NCI-H2227 treated with DMSO at 0.1 percent for 48 hours (cell line): ENCODE data around the gene PLCD3.

Experiments
- DNase-seq: peaks from one replicate; lab custom pipeline; 2025; lab: John Stamatoyannopoulos, UW

Gene PLCD3

GRCh38 chr17:45103269-45103795 is 29.0 kb downstream of the PLCD3 start:
- no peak for DNase-seq

DNA sequence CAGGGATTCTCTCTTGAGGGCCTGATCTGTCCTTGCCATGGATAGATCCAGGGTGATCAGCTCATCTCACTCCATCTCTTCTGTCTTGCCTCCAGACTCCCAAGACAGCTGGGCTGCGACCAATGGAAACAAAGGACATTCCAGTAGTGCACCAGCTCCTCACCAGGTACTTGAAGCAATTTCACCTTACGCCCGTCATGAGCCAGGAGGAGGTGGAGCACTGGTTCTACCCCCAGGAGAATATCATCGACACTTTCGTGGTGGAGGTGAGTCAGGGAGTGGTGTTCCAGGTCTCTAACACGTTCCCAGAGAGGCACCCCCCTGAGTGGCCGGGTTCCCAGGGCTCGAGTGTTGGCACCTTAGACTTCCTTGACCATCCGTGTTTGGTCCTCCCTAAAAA is 29.5 kb downstream of the PLCD3 start:
- DNase-seq = no peak

- no peak for DNase-seq
Measured at GRCh38 chr17:45101883-45102811, 30.2 kb downstream of the PLCD3 start.

DNA sequence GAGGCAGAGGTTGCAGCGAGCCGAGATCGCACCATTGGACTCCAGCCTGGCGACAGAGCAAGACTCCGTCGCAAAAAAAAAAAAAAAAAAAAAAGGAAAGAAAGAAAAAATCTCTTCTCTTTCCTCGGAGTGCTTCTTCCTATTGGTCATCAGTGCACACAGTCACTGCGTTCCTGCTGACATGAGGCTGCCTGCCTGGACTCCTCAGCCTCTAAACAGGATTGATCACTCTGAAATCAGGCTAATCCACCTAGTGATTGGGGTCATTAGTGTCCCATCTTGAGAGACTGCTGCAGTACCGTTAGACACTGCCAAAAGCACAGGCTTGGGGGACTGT is 30.8 kb downstream of the PLCD3 start:
- DNase-seq = no peak

GRCh38 chr17:45098869-45099616 is 33.3 kb downstream of the PLCD3 start:
- DNase-seq = peak; percentile 60

- no peak for DNase-seq
Measured at GRCh38 chr17:45098081-45098868, 34.0 kb downstream of the PLCD3 start.

DNA sequence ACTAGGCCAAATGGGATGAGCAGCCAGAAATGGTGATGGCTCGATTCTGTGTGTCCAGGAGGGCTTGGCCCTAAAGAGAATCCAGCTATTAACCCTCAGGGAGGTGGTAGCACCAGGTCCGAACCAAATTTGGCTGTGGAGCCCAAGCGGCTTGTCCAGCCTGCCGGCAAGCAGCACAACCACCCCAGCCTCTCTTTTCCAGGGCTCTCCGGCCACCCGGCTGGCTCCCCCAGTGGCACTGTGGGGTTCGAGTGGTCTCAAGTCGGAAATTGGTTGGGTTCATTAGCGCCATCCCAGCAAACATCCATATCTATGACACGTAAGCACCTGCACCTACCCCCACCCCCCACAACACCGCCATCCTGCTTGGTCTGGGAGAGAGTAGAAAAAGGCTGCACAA is 35.4 kb downstream of the PLCD3 start:
- DNase-seq = no peak

- DNase-seq = peak; percentile 16
Measured at GRCh38 chr17:45096141-45096540, 36.2 kb downstream of the PLCD3 start.

GRCh38 chr17:45093444-45094110 is 38.7 kb downstream of the PLCD3 start:
- no peak for DNase-seq

DNA sequence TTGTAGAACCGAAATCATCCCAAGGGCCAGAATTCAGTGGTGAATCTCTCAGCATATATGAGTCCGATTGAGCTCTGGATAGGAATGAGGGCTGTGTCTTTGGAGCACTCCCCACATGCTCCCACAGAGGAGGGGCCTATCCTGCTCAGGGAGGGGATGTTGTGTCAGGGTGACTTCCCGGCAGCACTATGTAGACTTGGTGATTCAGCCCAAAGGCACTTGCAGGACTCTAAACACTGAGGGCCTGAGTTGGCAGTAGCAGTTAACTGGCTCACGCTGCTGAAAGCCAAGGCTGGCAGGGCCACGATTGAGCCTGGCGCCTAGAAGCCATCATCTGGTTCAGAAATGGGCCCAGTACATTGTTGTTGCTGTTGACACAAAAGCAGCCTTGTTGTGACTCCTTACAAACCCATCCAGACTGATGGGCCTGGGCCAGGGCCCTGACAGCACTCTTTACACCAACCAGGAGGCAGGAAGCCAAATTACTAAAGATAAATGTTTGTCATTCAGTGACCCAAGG is 39.3 kb downstream of the PLCD3 start:
- DNase-seq = no peak

DNA sequence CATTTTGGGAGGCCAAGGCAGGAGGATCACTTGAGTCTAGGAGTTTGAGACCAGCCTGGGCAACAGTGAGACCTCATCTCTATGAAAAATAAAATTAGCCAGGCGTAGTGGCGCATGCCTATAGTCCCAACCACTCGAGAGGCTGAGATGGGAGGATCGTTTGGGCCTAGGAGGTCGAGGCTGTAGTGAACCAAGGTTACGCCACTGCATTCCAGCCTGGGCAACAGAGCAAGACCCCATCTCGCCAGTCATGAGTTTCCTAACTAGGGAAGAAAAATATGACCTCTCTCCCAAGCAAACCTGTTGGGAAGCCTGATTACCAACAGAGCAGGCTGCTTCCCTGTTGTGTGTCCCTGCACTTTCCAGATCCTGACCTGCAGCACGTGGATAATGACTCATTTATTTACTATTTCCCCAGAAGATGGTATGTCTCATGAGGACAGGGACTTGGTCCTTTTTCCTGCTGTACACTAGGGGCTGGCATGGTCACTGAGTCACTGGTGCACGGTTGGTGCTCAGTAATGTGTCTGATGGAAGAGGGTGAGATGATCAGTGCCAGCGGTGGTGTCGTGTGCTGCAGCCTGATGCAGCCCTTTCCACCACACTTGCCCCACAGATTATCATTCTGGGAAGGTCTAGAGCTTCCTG is 40.4 kb downstream of the PLCD3 start:
- DNase-seq = no peak

- DNase-seq = no peak
Measured at GRCh38 chr17:45090711-45091110, 41.6 kb downstream of the PLCD3 start.

- DNase-seq = no peak
Measured at GRCh38 chr17:45088741-45089140, 43.6 kb downstream of the PLCD3 start.

DNA sequence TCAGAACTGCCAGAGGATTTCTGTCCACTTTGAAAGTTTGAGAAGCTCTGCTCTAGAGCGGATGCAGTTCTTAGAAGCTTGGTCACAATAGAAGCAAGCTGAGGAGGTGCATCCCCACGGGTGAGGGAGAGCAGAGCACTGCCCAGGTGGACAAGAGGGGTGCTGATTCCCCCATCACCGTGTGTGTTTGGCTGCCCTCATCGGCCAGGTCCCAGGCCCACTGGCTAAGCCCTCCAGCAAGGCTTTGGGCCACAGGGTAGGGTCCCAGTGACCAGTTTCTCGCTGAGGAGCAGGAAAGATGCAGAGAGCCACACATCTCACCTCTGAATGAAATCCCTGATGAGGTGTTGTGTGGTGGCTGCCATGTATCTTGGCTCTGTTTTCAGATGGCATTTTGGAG is 44.3 kb downstream of the PLCD3 start:
- DNase-seq = no peak

- DNase-seq = no peak
Measured at GRCh38 chr17:45087504-45087975, 44.8 kb downstream of the PLCD3 start.

- no peak for DNase-seq
Measured at GRCh38 chr17:45086865-45087503, 45.3 kb downstream of the PLCD3 start.

DNA sequence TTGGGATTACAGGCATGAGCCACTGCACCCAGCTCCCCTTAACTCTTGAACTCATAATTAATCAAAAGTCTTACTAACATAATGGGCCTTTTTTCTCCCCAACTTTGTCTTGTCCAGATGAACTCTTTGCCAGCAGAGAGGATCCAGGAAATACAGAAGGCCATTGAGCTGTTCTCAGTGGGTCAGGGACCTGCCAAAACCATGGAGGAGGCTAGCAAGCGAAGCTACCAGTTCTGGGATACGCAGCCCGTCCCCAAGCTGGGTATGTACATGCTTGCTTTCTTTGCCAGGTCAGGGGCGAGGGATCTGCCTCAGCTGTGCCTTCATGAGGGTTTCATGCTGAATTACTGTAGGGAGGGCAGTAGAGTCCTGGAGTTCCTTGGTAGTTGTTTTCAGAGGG is 45.9 kb downstream of the PLCD3 start:
- DNase-seq = no peak

DNA sequence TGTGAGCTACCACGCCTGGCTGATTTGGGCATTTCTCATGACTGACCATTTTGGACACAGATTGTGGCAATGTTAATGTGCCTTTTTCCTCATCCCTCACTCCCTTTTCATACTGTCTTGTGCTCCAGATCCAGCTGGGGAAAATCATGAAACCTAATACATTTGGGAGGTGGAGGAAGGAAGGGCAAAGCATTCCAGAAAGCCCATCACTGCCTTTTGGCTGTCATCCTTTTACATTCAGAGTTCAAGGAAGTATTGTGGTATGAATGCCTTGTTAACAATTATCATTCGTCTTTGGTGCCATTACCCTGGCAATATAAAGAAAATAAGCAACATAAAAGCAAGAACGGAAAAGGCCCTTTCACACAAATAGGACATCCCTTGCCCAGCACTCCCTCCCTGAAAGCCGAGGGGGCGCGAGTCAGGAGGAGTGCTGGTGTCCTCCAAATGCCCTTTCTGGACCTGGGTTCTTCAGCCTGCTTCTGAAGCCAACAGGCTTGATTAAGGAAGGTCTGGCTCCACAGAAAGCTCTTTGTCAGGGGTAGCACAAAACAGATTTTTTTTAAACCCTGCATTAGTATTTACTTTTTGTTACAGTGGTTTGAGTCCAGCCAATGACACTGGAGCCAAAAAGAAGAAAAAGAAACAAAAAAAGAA is 51.1 kb downstream of the PLCD3 start:
- no peak for DNase-seq

- no peak for DNase-seq
Measured at GRCh38 chr17:45077643-45078042, 54.7 kb downstream of the PLCD3 start.
